IMR-90 (cell line): ENCODE results near the gene ADPRHL1. TPM values are rescaled to one million over a fixed set of nuclear protein-coding genes. Genes with fewer than 3 reads are reported as not detected.

Experiments
- ATAC-seq: fragments of 200-7000 bp; cut with Tn5 transposase; 2 replicates; pipeline ENCODE4 v1.9.1; 2020; ENCODE audit warnings: low read depth, mild to moderate bottlenecking, moderate library complexity
- BruUV-seq: library from RNA; stranded (reverse); fragments of 400-500 nt; replicated peaks from 2 replicates; lab custom pipeline; 2021; lab: Mats Ljungman, UMichigan
- CTCF ChIA-PET: fragments of 300-600 bp; formaldehyde crosslinking; extraction: SDS; loops from one replicate; lab custom pipeline; 2021; ENCODE audit warnings: antibody characterized with exemption; lab: Yijun Ruan, JAX
- POLR2A ChIA-PET: fragments of 300-600 bp; sonication (Branson Sonifier 250); formaldehyde crosslinking; loops from one replicate; lab custom pipeline; 2022; ENCODE audit warnings: antibody characterized with exemption; ENCODE audit not compliant: unreplicated experiment; lab: Charles Lee
- DNase-seq: peaks from one replicate; pipeline ENCODE4 v3.0.0; 2013
- H2AFZ ChIP-seq: replicated peaks from 2 replicates; pipeline ENCODE3; 2013; ENCODE audit warnings: low read length, mild to moderate bottlenecking; ENCODE audit not compliant: poor library complexity
- H2AK5ac ChIP-seq: 2 replicates; pipeline ENCODE4 v1.6.1; 2013; ENCODE audit warnings: low read depth, low read length, inconsistent platforms
- H2AK9ac ChIP-seq: replicated peaks from 2 replicates; pipeline ENCODE3; 2013; ENCODE audit warnings: mild to moderate bottlenecking, low read depth, low read length, moderate library complexity; ENCODE audit not compliant: poor library complexity
- H2BK120ac ChIP-seq: 2 replicates; pipeline ENCODE4 v1.6.1; 2013; ENCODE audit warnings: low read depth, low read length, inconsistent platforms
- H2BK15ac ChIP-seq: 3 replicates; pipeline ENCODE4 v1.6.1; 2013; ENCODE audit warnings: low read depth, low read length, inconsistent platforms
- H2BK20ac ChIP-seq: 2 replicates; pipeline ENCODE4 v1.6.1; 2013; ENCODE audit warnings: low read depth, mild to moderate bottlenecking, inconsistent platforms, low read length, moderate library complexity
- H2BK5ac ChIP-seq: 2 replicates; pipeline ENCODE4 v1.6.1; 2013; ENCODE audit warnings: mild to moderate bottlenecking, low read depth, low read length, inconsistent platforms; ENCODE audit not compliant: poor library complexity, severe bottlenecking
- H3K14ac ChIP-seq: replicated peaks from 2 replicates; pipeline ENCODE4 v1.6.1; 2013; ENCODE audit warnings: low read depth, low read length, inconsistent platforms
- H3K18ac ChIP-seq: 2 replicates; pipeline ENCODE4 v1.6.1; 2013; ENCODE audit warnings: low read depth, low read length, control low read depth
- H3K23ac ChIP-seq: 2 replicates; pipeline ENCODE4 v1.6.1; 2013; ENCODE audit warnings: low read depth, low read length, inconsistent platforms
- H3K27ac ChIP-seq: 2 replicates; pipeline ENCODE4 v1.5.1; 2013; ENCODE audit warnings: mild to moderate bottlenecking, control low read depth, low read length; ENCODE audit not compliant: insufficient read depth
- H3K27me3 ChIP-seq: 2 replicates; pipeline ENCODE4 v1.6.1; 2013; ENCODE audit warnings: low read length; ENCODE audit not compliant: control insufficient read depth, insufficient read depth
- H3K36me3 ChIP-seq: 2 replicates; pipeline ENCODE4 v1.6.1; 2013; ENCODE audit warnings: low read length, mixed read lengths; ENCODE audit not compliant: control insufficient read depth, insufficient read depth
- H3K4ac ChIP-seq: 2 replicates; pipeline ENCODE4 v1.6.1; 2013; ENCODE audit warnings: low read depth, low read length, inconsistent platforms
- H3K4me1 ChIP-seq: 2 replicates; pipeline ENCODE4 v1.6.1; 2013; ENCODE audit warnings: low read length, mixed read lengths; ENCODE audit not compliant: control insufficient read depth, insufficient read depth
- H3K4me2 ChIP-seq: 2 replicates; pipeline ENCODE4 v1.6.1; 2013; ENCODE audit warnings: low read depth, mild to moderate bottlenecking, control low read depth, low read length, moderate library complexity
- H3K4me3 ChIP-seq: 2 replicates; pipeline ENCODE4 v1.5.1; 2013; ENCODE audit warnings: low read depth, mild to moderate bottlenecking, control low read depth, low read length, moderate library complexity; ENCODE audit not compliant: insufficient read depth
- H3K56ac ChIP-seq: 2 replicates; pipeline ENCODE4 v1.6.1; 2013; ENCODE audit warnings: low read length, inconsistent platforms; ENCODE audit not compliant: insufficient read depth; ENCODE audit errors: extremely low read depth
- H3K79me1 ChIP-seq, 2 experiments: 2 replicates each; pipeline ENCODE4 v1.6.1; 2013; ENCODE audit warnings: low read length in 2 of 2, inconsistent platforms in 1 of 2, low read depth in 1 of 2
- H3K9ac ChIP-seq: 2 replicates; pipeline ENCODE4 v1.6.1; 2013; ENCODE audit warnings: low read depth, low read length, control low read depth
- H3K9me1 ChIP-seq: 2 replicates; pipeline ENCODE4 v1.6.1; 2013; ENCODE audit warnings: low read length, inconsistent platforms; ENCODE audit not compliant: insufficient read depth
- H3K9me3 ChIP-seq: 2 replicates; pipeline ENCODE4 v1.6.1; 2013; ENCODE audit warnings: low read length; ENCODE audit not compliant: control insufficient read depth, insufficient read depth
- H4K20me1 ChIP-seq: 2 replicates; pipeline ENCODE4 v1.6.1; 2013; ENCODE audit warnings: low read length, inconsistent platforms; ENCODE audit not compliant: insufficient read depth
- H4K5ac ChIP-seq: 2 replicates; pipeline ENCODE4 v1.6.1; 2013; ENCODE audit warnings: mild to moderate bottlenecking, low read depth, low read length, control low read depth
- H4K8ac ChIP-seq, 2 experiments: 2 replicates each; pipeline ENCODE4 v1.6.1; 2013; ENCODE audit warnings: low read depth in 2 of 2, low read length in 2 of 2, control low read depth in 1 of 2, inconsistent platforms in 1 of 2
- H4K91ac ChIP-seq: 2 replicates; pipeline ENCODE4 v1.6.1; 2013; ENCODE audit warnings: low read depth, low read length, inconsistent platforms; ENCODE audit not compliant: insufficient read depth
- BHLHE40 ChIP-seq: fragments of 150-350 bp; IDR thresholded peaks from 2 replicates; pipeline ENCODE4 v1.6.1; 2016; ENCODE audit warnings: mild to moderate bottlenecking, low read depth, low read length
- CTCF ChIP-seq: conservative IDR thresholded peaks from 2 replicates; pipeline ENCODE4 v1.5.1; 2012; ENCODE audit warnings: mild to moderate bottlenecking, low read depth, low read length, improper control_type of control experiment
- ELK1 ChIP-seq: fragments of 150-350 bp; IDR thresholded peaks from 2 replicates; pipeline ENCODE4 v1.6.1; 2016; ENCODE audit warnings: low read depth, mild to moderate bottlenecking, low read length, moderate library complexity, borderline replicate concordance
- FOS ChIP-seq: fragments of 150-350 bp; IDR thresholded peaks from 2 replicates; pipeline ENCODE4 v1.6.1; 2016; ENCODE audit warnings: low read depth, low read length
- MAZ ChIP-seq: IDR thresholded peaks from 2 replicates; pipeline ENCODE4 v1.6.1; 2012; ENCODE audit warnings: low read depth, mild to moderate bottlenecking, low read length, improper control_type of control experiment, moderate library complexity, borderline replicate concordance
- MXI1 ChIP-seq: IDR thresholded peaks from 2 replicates; pipeline ENCODE4 v1.6.1; 2012; ENCODE audit warnings: low read depth, mild to moderate bottlenecking, low read length, moderate library complexity, borderline replicate concordance
- NFE2L2 ChIP-seq: fragments of 150-350 bp; IDR thresholded peaks from 2 replicates; pipeline ENCODE4 v1.6.1; 2016; ENCODE audit warnings: low read depth, mild to moderate bottlenecking, low read length
- USF2 ChIP-seq: fragments of 150-350 bp; IDR thresholded peaks from 2 replicates; pipeline ENCODE4 v1.6.1; 2017; ENCODE audit warnings: mild to moderate bottlenecking, antibody characterized with exemption, low read length, low read depth
- WGBS, 2 experiments: methylation state at CpG; one replicate each; pipeline versions ENCODE4 v1.1.5 to v1.1.7; 2013; ENCODE audit warnings: missing lambda C conversion rate in 2 of 2; ENCODE audit not compliant: insufficient read length in 1 of 2; ENCODE audit errors: extremely low coverage in 2 of 2; 5-methylcytosine and 5-hydroxymethylcytosine counted together
- dilution Hi-C: fragments of 300-500 bp; cut with HindIII; formaldehyde crosslinking; loops from one replicate; pipeline ENCODE4 v1.14.3; 2018; ENCODE audit warnings: low sequenced_read_pairs; ENCODE audit not compliant: unreplicated experiment
- in situ Hi-C: fragments of 300-500 bp; cut with MboI; formaldehyde crosslinking; loops from 3 replicates; pipeline ENCODE4 v1.14.3; 2019; ENCODE audit warnings: low sequenced_read_pairs, inconsistent platforms, mixed read lengths
- intact Hi-C: fragments of 100-400 bp; cut with micrococcal nuclease; formaldehyde crosslinking; loops from 2 replicates; pipeline ENCODE4 v1.10.0; 2022
- polyA plus RNA-seq, 3 experiments: library from polyadenylated mRNA; depleted of rRNA; stranded (reverse); fragments of >200 nt; gene quantifications; 2 replicates each; pipeline ENCODE4 v1.2.3, GENCODE V29; 2012; ENCODE audit warnings: low replicate concordance in 1 of 3
- total RNA-seq: library from RNA; depleted of rRNA; stranded (reverse); fragments of >200 nt; gene quantifications from 2 replicates; pipeline ENCODE4 v1.2.3, GENCODE V29; 2012

Gene ADPRHL1
- total and polyA plus RNA-seq, 2 of the 4 experiments (the other 2 are of a cell fraction) = 0.36 to 0.67 TPM

GRCh38 chr13:113466383-113466782 lies 13.1 kb upstream of the ADPRHL1 start:
- Histone ChIP-seq H2AFZ (no peak overlapping the region), H3K4me1 (no peaks in the 10 kb centered on the region), H3K9me3 (no peaks in the 10 kb centered on the region), H3K9me1 (0 out of 2 replicates have a peak, but pooled peaks cover 2% of the 10 kb centered on the region), H3K27me3 (no peaks in the 10 kb centered on the region), H2BK20ac (no peak overlapping the region), H4K20me1 (no peaks in the 10 kb centered on the region; the same call in 1 of the 2 replicates), H3K56ac (no peak overlapping the region), H2BK5ac (no peak overlapping the region), H3K4me3 (no peak overlapping the region), H4K5ac (no peak overlapping the region), H2BK120ac (no peak overlapping the region), H3K4me2 (no peak overlapping the region), H3K27ac (no peak overlapping the region), H3K4ac (no peak overlapping the region), H2AK5ac (no peak overlapping the region), H3K18ac (no peak overlapping the region), H3K23ac (no peak overlapping the region), H3K36me3 (peaks cover 7% of the 10 kb centered on the region), H3K9ac (no peak overlapping the region), H3K14ac (no peak overlapping the region), H4K91ac (no peak overlapping the region), H2AK9ac (no peak overlapping the region), H4K8ac (no peak overlapping the region), H3K79me1 (peaks cover 19 to 39% of the 10 kb centered on the region in 2 experiments), H2BK15ac (no peak overlapping the region)
- ChIA-PET CTCF (interaction anchor here (0.6 to 2.0 kb wide), 3 partner anchors 8 to 490 kb away, joined by 3 to 7 read pairs (median 3); no protein-coding TSS in a partner anchor), POLR2A (interaction anchor here (0.6 kb wide), 1 partner anchor 38 kb away, joined by 15 read pairs; no protein-coding TSS in a partner anchor)
- dilution Hi-C loops (no loop called here), in situ Hi-C loops (no loop called here), intact Hi-C loops (no loop called here)
- no CpG with 5 or more reads among the region's 3 CpGs for WGBS, 2 experiments
- ATAC-seq = peak; percentile 71
- BruUV-seq = no TSS peak
- TF ChIP-seq USF2 (no peak), ELK1 (no peak), MXI1 (no peak), BHLHE40 (no peak), MAZ (no peak), FOS (no peak), NFE2L2 (no peak), CTCF (no peak)
- peak; percentile 14 for DNase-seq
